GM18502 (cell line): ENCODE measurements around the gene NKTR.
"Not testable (repeated sequence)": the region's sequence is repeated elsewhere in the genome, so short reads cannot be mapped to it uniquely, and the experiment has no call there.

Experiments used
- ATAC-seq: cut with Tn5 transposase; IDR thresholded peaks from one replicate; pipeline ENCODE4 v1.9.1; 2021; ENCODE audit warnings: mild to moderate bottlenecking; ENCODE audit not compliant: unreplicated experiment, poor library complexity

Gene NKTR

GRCh38 chr3:42593635-42594034, 6.9 kb upstream of the NKTR start:
- no peak for ATAC-seq

- ATAC-seq = no peak
Observed at GRCh38 chr3:42595682-42596081, 4.8 kb upstream of the NKTR start.

DNA sequence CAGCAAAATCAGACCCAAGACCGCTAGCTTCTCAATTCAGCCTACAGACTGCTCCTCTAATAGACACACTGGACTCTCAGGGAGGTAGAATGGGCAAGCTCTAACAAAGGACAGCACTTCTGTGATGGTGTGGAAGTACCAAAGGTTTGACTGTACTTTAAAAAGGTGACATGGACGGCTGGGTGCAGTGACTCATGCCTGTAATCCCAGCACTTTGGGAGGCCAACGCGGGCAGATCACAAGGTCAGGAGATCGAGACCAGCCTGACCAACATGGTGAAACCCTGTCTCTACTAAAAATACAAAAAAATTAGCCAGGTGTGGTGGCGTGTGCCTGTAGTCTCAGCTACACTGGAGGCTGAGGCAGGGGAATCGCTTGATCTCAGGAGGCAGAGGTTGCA, 3.4 kb upstream of the NKTR start:
- not testable (repeated sequence) for ATAC-seq

DNA sequence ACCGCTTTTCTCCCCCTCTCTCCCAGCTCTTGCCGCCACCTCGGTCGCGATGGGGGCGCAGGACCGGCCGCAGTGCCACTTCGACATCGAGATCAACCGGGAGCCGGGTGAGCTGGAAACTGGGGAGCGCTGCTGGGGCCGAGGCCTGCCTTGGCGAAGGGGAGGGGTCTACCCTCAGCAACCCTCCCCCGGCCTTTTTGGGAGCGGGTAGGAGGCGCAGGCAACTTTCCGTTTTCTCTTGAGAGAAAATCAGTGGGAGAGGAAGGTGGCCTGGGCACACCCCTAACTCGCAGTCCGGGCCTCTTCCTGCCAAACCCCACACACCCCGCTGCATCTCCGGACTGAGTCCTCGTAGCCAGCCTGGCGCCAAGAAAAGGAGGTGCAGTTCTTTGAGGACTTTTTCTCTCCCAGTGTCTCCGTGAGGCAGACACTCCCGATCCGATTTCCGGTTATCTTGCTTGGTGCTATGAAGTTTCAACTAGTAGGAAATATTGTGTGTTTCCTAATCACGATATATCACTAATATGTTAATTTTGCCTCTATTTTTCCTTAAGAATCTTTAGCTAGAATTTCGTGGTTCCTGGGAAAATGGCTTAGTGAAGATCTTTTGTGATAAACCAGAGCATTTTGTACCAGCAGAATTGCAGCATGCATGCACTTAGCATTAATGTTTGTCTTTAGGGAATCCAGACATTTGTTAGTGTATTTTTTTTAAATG, 631 bp downstream of the NKTR start:
- ATAC-seq = peak; percentile 24

DNA sequence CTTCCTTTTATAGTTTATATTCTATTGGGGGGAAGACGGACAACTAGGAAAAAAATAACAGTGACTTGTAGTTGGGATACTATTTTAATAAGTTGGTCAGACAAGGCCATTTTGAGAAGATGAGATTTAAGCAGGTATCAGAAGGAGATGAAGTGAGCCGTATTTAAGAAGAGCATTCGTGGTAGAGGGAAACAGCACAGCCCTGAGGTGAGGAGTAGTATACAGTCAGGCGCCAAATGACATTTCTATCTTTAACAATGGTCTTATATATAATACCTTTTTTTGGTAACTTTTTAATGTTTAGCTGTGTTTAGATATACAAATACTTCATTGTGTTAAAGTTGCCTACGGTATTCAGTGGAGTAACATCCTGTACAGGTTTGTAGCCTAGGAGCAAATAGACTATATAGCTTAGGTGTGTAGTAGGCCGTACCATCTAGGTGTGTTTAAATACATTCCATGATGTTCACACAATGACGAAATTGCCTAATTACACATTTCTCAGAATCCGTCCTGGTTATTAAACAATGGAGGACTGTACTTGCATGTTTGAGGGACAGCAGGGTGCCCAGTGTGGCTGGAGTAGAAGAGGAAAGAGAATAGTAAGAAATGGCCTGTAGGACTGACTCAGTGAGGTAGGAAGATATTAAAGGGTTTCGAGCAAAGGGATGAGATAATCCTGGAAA, 1.6 kb downstream of the NKTR start:
- no peak for ATAC-seq

DNA sequence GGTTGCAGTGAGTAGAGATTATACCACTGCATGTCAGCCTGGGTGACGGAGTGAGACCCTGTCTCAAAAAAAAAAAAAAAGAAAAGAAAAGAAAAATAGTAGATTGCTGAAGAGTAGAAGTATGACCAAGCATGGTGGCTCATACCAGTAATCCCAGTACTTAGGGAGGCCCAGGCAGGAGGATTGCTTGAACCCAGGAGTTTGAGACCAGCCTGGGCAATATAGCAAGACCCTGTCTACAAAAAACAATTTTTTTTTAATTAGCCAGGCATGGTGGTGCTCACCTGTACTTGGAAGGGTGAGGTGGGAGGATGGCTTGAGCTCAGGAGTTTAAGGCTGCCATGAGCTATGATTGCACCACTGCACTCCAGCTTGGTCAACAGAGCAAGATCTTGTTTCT, 2.5 kb downstream of the NKTR start:
- ATAC-seq = no peak

DNA sequence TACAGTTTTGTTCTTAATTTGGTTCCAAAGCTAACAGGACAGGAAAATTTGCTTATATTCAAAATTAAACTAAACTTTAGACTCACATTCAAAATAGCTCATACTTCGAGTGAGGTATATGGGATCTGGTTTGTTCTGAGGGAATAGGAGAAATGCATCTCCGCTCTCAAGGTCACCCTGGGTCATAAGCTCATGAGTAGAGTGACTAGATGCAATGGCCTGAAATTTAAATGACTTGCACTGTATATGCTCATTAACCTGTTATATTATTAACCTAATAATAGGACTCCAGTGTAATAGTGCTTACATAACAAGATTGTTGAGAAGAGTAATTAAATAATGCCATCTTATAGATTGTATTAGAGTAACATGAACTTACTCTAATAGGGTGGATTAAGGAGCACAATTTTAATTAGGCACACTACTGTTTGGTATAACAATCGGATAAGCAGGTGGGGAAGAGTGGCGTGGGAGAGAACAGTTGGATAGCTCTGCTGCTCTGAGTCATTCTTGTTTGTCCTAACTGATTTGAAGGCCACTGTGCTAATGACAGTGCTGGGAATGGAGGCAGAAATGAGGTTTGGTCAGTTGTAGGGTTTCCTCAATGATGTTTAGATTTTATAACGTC, 5.2 kb downstream of the NKTR start:
- no peak for ATAC-seq

GRCh38 chr3:42608581-42608980, 8.1 kb downstream of the NKTR start:
- no peak for ATAC-seq

DNA sequence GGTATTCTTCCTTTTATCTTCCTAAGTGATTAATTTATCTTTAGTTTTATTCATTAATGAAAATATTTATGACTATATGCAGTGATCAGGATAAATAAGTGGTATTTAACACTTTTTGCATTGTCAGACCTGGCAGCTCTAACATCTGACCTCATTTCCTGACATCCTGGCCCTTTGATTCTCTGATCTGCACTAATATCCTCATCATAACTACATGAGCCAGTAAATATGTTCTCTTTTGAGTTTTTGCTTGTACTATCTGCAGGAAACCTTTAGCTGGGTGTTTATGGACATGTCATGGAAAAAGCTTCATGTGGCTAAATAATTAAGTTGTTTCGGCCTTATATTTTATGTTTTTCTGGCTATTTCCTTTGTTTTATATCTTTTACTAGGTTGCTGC, 10.5 kb downstream of the NKTR start:
- ATAC-seq = no peak

DNA sequence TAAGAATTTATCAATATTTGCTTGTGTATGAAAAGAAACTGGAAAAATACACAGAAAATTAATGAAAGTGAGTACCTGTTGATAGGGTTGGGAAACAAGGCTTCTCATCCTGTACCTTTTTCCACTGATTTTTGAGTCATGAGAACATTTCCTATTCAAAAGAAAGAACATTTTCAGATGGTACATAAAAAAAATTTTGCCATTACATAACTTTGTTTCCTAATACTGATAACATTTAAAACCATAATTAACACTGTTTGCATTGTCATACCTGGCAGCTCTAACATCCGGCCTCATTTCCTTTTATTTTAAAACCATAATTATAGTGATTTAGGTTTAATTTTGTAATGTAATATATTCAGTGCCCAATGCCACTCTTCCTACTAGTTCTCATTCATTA, 11.7 kb downstream of the NKTR start:
- no peak for ATAC-seq

- ATAC-seq = peak; percentile 83
Observed at GRCh38 chr3:42612928-42613327, 12.4 kb downstream of the NKTR start.

GRCh38 chr3:42613462-42613861, 13.0 kb downstream of the NKTR start:
- no peak for ATAC-seq

- ATAC-seq = no peak
Observed at GRCh38 chr3:42631620-42632019, 31.1 kb downstream of the NKTR start.

- ATAC-seq = no peak
Observed at GRCh38 chr3:42632146-42632545, 31.7 kb downstream of the NKTR start.

GRCh38 chr3:42633544-42633943, 33.1 kb downstream of the NKTR start:
- no peak for ATAC-seq

- ATAC-seq = no peak
Observed at GRCh38 chr3:42635111-42635510, 34.6 kb downstream of the NKTR start.

DNA sequence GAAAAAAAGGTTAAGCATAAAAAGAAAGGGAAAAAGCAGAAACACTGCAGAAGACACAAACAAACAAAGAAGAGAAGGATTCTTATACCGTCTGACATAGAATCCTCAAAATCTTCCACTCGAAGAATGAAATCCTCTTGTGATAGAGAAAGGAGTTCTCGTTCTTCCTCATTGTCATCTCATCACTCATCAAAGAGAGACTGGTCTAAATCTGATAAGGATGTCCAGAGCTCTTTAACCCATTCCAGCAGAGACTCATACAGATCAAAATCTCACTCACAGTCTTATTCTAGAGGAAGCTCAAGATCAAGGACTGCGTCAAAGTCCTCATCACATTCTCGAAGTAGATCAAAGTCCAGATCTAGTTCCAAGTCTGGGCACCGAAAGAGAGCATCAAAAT, 36.5 kb downstream of the NKTR start:
- ATAC-seq = no peak

GRCh38 chr3:42638339-42638842, 37.9 kb downstream of the NKTR start:
- no peak for ATAC-seq

DNA sequence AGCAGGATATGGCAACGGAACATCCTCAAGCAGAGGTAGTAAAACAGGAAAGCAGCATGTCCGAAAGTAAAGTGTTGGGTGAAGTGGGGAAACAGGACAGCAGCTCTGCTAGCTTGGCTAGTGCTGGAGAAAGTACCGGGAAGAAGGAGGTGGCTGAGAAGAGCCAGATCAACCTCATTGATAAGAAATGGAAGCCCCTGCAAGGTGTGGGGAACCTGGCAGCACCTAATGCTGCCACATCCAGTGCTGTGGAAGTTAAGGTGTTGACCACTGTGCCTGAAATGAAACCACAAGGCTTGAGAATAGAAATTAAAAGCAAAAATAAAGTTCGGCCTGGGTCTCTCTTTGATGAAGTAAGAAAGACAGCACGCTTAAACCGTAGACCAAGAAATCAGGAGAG, 38.7 kb downstream of the NKTR start:
- ATAC-seq = no peak

- ATAC-seq = no peak
Observed at GRCh38 chr3:42640129-42640528, 39.6 kb downstream of the NKTR start.

DNA sequence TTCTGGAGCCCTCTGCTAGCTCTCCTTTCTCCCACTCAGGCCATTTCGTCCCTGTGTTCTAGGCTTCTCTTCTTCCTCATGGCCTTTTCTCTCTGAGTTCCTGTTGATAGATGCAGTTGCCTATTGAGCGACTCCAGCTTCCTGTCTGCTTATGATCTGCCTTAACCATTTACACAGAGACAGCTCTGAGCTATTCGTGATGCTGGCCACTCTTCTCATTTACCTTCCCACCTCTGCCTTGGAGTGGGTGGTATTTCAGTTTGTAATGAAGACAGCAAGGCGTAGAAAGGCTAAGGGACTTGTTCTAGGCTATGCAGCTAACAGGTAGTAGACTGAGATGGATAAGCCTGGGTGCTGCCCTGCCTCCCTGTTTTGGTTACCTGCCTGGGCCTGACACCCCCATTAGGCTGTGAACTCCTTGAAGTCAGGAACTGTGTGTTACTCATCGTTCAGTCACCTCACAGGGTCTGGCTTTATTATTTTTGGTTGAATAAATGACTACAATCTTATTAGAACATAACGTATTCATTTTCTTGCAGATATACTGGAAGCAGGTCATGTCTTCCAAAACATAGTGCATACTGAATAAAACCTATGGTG, 40.4 kb downstream of the NKTR start:
- no peak for ATAC-seq
